Astrocyte (in vitro differentiated cells and primary cell): ENCODE measurements around the gene CLCN5.
"Not testable (repeated sequence)": the region's sequence is repeated elsewhere in the genome, so short reads cannot be mapped to it uniquely, and the experiment has no call there.

ENCODE experiments used
- EZH2 ChIP-seq: IDR thresholded peaks from 2 replicates; pipeline ENCODE4 v1.6.1; 2012; ENCODE audit warnings: mild to moderate bottlenecking, low read length, inconsistent platforms; ENCODE audit not compliant: insufficient read depth
- TF ChIP-seq, protein P1 (sequence below): IDR thresholded peaks from 2 replicates; pipeline ENCODE4 v1.5.1; 2011; ENCODE audit warnings: low read depth, mild to moderate bottlenecking, inconsistent platforms, low read length, moderate library complexity; ENCODE audit not compliant: insufficient read depth

- TF ChIP-seq, protein P1, sequence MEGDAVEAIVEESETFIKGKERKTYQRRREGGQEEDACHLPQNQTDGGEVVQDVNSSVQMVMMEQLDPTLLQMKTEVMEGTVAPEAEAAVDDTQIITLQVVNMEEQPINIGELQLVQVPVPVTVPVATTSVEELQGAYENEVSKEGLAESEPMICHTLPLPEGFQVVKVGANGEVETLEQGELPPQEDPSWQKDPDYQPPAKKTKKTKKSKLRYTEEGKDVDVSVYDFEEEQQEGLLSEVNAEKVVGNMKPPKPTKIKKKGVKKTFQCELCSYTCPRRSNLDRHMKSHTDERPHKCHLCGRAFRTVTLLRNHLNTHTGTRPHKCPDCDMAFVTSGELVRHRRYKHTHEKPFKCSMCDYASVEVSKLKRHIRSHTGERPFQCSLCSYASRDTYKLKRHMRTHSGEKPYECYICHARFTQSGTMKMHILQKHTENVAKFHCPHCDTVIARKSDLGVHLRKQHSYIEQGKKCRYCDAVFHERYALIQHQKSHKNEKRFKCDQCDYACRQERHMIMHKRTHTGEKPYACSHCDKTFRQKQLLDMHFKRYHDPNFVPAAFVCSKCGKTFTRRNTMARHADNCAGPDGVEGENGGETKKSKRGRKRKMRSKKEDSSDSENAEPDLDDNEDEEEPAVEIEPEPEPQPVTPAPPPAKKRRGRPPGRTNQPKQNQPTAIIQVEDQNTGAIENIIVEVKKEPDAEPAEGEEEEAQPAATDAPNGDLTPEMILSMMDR = not testable (repeated sequence)
- not testable (repeated sequence) for TF ChIP-seq EZH2
Observed at GRCh38 chrX:50025591-50025990, 103.2 kb downstream of the CLCN5 start.
